ENCODE data around the gene CHAC2.
"Not testable (repeated sequence)": the region's sequence is repeated elsewhere in the genome, so short reads cannot be mapped to it uniquely, and the experiment has no call there.

DNA sequence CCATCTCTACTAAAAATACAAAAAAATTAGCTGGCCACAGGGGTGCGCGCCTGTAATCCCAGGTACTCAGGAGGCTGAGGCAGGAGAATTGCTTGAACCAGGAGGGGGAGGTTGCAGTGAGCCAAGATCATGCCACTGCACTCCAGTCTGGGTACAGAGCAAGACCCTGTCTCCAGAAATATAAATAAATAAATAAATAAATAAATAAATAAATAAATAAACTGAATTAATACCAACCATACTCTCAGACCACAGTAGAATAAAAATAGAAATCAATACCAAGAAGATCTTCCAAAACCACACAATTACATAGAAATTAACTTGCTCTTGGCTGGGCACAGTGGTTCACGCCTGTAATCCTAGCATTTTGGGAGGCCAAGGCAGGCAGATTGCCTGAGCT, 46.7 kb upstream of the CHAC2 start:
- TF ChIP-seq, protein P1, sequence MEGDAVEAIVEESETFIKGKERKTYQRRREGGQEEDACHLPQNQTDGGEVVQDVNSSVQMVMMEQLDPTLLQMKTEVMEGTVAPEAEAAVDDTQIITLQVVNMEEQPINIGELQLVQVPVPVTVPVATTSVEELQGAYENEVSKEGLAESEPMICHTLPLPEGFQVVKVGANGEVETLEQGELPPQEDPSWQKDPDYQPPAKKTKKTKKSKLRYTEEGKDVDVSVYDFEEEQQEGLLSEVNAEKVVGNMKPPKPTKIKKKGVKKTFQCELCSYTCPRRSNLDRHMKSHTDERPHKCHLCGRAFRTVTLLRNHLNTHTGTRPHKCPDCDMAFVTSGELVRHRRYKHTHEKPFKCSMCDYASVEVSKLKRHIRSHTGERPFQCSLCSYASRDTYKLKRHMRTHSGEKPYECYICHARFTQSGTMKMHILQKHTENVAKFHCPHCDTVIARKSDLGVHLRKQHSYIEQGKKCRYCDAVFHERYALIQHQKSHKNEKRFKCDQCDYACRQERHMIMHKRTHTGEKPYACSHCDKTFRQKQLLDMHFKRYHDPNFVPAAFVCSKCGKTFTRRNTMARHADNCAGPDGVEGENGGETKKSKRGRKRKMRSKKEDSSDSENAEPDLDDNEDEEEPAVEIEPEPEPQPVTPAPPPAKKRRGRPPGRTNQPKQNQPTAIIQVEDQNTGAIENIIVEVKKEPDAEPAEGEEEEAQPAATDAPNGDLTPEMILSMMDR (IDR thresholded peaks at IDR 0.05): not testable (repeated sequence)
- not testable (repeated sequence) for TF ChIP-seq POLR2A (IDR thresholded peaks at IDR 0.05)
